Thyroid gland (tissue), 4 donors: Measurements from ENCODE around the gene CDKN2AIPNL.

Source experiments
- CTCF ChIP-seq, 6 experiments: fragments of 200-600 bp in 3 of 6; fragments of 450-650 bp in 3 of 6; sonication (generic) in 3 of 6; IDR thresholded peaks; one replicate each; pipeline ENCODE4 v1.5.1; 2016 to 2019; ENCODE audit warnings: antibody characterized with exemption in 6 of 6, mild to moderate bottlenecking in 2 of 6, inconsistent platforms in 1 of 6, moderate library complexity in 1 of 6
- POLR2A ChIP-seq, 2 donors: fragments of 450-650 bp; IDR thresholded peaks; one replicate each; pipeline ENCODE4 v1.6.1; 2017; ENCODE audit warnings: antibody characterized with exemption in 2 of 2, mild to moderate bottlenecking in 2 of 2, moderate library complexity in 1 of 2

- TF ChIP-seq CTCF (IDR thresholded peaks at IDR 0.05) (no peak), POLR2A (IDR thresholded peaks at IDR 0.05) (no peak)
Measured at GRCh38 chr5:134457801-134458200, 46.1 kb upstream of the CDKN2AIPNL start.
